Mammary epithelial cell (primary cell): ENCODE measurements around the gene CGN.

Experiments
- EZH2 ChIP-seq: IDR thresholded peaks from 2 replicates; pipeline ENCODE4 v1.6.1; 2012; ENCODE audit warnings: low read length, inconsistent platforms, borderline replicate concordance
- TF ChIP-seq, protein P1 (sequence below), 2 donors: IDR thresholded peaks in 1 of 2; conservative IDR thresholded peaks in 1 of 2; 2 replicates each; pipeline ENCODE4 v1.5.1; 2011 to 2012; ENCODE audit warnings: inconsistent platforms in 2 of 2, low read length in 2 of 2, mild to moderate bottlenecking in 2 of 2, control low read depth in 1 of 2, low read depth in 1 of 2; ENCODE audit not compliant: insufficient read depth in 1 of 2; ENCODE audit errors: extremely low read depth in 1 of 2

DNA sequence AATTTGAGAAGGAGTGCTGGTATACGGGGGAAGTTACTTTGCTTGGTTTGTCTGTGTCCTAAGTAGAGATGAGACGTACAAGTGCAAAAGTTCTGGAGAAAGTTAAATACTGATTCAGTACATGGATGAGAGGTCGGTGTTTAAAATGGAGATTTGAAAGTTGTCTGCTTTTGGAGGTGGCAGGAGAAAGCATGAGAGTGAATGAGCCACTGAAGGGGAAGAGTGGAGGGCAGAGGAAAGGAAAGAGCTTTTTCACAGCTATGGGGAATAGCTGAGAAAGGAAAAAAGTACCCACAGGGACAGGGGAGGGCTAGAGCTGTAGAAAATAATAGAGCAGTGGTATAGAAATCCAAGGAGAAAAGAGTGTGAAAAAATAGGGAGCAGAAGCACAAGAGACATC, 18.1 kb upstream of the CGN start:
- TF ChIP-seq, protein P1, sequence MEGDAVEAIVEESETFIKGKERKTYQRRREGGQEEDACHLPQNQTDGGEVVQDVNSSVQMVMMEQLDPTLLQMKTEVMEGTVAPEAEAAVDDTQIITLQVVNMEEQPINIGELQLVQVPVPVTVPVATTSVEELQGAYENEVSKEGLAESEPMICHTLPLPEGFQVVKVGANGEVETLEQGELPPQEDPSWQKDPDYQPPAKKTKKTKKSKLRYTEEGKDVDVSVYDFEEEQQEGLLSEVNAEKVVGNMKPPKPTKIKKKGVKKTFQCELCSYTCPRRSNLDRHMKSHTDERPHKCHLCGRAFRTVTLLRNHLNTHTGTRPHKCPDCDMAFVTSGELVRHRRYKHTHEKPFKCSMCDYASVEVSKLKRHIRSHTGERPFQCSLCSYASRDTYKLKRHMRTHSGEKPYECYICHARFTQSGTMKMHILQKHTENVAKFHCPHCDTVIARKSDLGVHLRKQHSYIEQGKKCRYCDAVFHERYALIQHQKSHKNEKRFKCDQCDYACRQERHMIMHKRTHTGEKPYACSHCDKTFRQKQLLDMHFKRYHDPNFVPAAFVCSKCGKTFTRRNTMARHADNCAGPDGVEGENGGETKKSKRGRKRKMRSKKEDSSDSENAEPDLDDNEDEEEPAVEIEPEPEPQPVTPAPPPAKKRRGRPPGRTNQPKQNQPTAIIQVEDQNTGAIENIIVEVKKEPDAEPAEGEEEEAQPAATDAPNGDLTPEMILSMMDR (conservative IDR thresholded peaks at IDR 0.05 in 1 of 2, IDR thresholded peaks at IDR 0.05 in 1 of 2; ENCODE audit: extremely low read depth in 1 of 2, insufficient read depth in 1 of 2, low read depth in 1 of 2, low read length in 2 of 2) = no peak
- TF ChIP-seq EZH2 = no peak
